Activated T-cell treated with anti-CD3 and anti-CD28 coated beads, Interleukin-2, amount 50 U/mL, for 1 hour (primary cell): ENCODE data around the gene PPP2R2C.

Experiments used
- DNase-seq: peaks from one replicate; pipeline ENCODE4 v3.0.0-alpha.2; 2020

PPP2R2C gene

GRCh38 chr4:6421397-6421796 lies 51.0 kb downstream of the PPP2R2C start:
- no peak for DNase-seq

- DNase-seq, result no peak
These were observed 51.4 kb downstream of the PPP2R2C start for GRCh38 chr4:6420972-6421371.

GRCh38 chr4:6420036-6420435 lies 52.4 kb downstream of the PPP2R2C start:
- no peak for DNase-seq

- DNase-seq, result no peak
These were observed 52.9 kb downstream of the PPP2R2C start for GRCh38 chr4:6419452-6420028.

- no peak for DNase-seq
These were observed 54.1 kb downstream of the PPP2R2C start for GRCh38 chr4:6418193-6418755.

GRCh38 chr4:6417516-6418050 lies 54.8 kb downstream of the PPP2R2C start:
- DNase-seq, result no peak

GRCh38 chr4:6416518-6417286 lies 55.7 kb downstream of the PPP2R2C start:
- DNase-seq, result no peak

GRCh38 chr4:6415031-6415705 lies 57.2 kb downstream of the PPP2R2C start:
- no peak for DNase-seq

GRCh38 chr4:6414578-6414977 lies 57.8 kb downstream of the PPP2R2C start:
- DNase-seq, result no peak

GRCh38 chr4:6410664-6411063 lies 61.8 kb downstream of the PPP2R2C start:
- no peak for DNase-seq

- DNase-seq, result no peak
These were observed 62.3 kb downstream of the PPP2R2C start for GRCh38 chr4:6410068-6410467.

GRCh38 chr4:6409381-6409780 lies 63.0 kb downstream of the PPP2R2C start:
- DNase-seq, result no peak

GRCh38 chr4:6408263-6408662 lies 64.2 kb downstream of the PPP2R2C start:
- DNase-seq, result no peak

- no peak for DNase-seq
These were observed 67.1 kb downstream of the PPP2R2C start for GRCh38 chr4:6405397-6405706.

GRCh38 chr4:6404611-6405396 lies 67.6 kb downstream of the PPP2R2C start:
- no peak for DNase-seq

GRCh38 chr4:6403400-6403685 lies 69.1 kb downstream of the PPP2R2C start:
- DNase-seq, result no peak

GRCh38 chr4:6402566-6403399 lies 69.6 kb downstream of the PPP2R2C start:
- DNase-seq, result no peak

GRCh38 chr4:6401797-6402196 lies 70.6 kb downstream of the PPP2R2C start:
- no peak for DNase-seq

GRCh38 chr4:6396696-6397236 lies 75.6 kb downstream of the PPP2R2C start:
- DNase-seq, result no peak

- no peak for DNase-seq
These were observed 76.8 kb downstream of the PPP2R2C start for GRCh38 chr4:6395466-6396228.

- DNase-seq, result no peak
These were observed 77.7 kb downstream of the PPP2R2C start for GRCh38 chr4:6394671-6395081.
